GOT3 (cell line): ENCODE measurements around the gene GRP.
"Not testable (repeated sequence)": the region's sequence is repeated elsewhere in the genome, so short reads cannot be mapped to it uniquely, and the experiment has no call there.

Source experiments
- DNase-seq: peaks from one replicate; lab custom pipeline; 2025; ENCODE audit warnings: mixed read lengths; lab: John Stamatoyannopoulos, UW

The GRP gene

GRCh38 chr18:59229191-59229590, 9.2 kb downstream of the GRP start:
- no peak for DNase-seq

GRCh38 chr18:59229701-59230443, 9.9 kb downstream of the GRP start:
- DNase-seq = no peak

GRCh38 chr18:59231114-59231513, 11.2 kb downstream of the GRP start:
- no peak for DNase-seq

- DNase-seq = no peak
These were observed 11.9 kb downstream of the GRP start for GRCh38 chr18:59231877-59232276.

- DNase-seq = no peak
These were observed 12.5 kb downstream of the GRP start for GRCh38 chr18:59232309-59233016.

- no peak for DNase-seq
These were observed 13.1 kb downstream of the GRP start for GRCh38 chr18:59233017-59233410.

- DNase-seq = no peak
These were observed 18.4 kb downstream of the GRP start for GRCh38 chr18:59238385-59238784.

GRCh38 chr18:59239642-59240041, 19.7 kb downstream of the GRP start:
- no peak for DNase-seq

GRCh38 chr18:59242906-59243305, 22.9 kb downstream of the GRP start:
- no peak for DNase-seq

- no peak for DNase-seq
These were observed 26.8 kb downstream of the GRP start for GRCh38 chr18:59246796-59247195.

- no peak for DNase-seq
These were observed 29.3 kb downstream of the GRP start for GRCh38 chr18:59249199-59249774.

- not testable (repeated sequence) for DNase-seq
These were observed 35.5 kb downstream of the GRP start for GRCh38 chr18:59255491-59255890.

GRCh38 chr18:59261842-59262241, 41.9 kb downstream of the GRP start:
- DNase-seq = not testable (repeated sequence)

GRCh38 chr18:59262243-59262642, 42.3 kb downstream of the GRP start:
- DNase-seq = not testable (repeated sequence)

- DNase-seq = no peak
These were observed 43.7 kb downstream of the GRP start for GRCh38 chr18:59263661-59264060.

GRCh38 chr18:59264121-59264571, 44.2 kb downstream of the GRP start:
- no peak for DNase-seq

GRCh38 chr18:59264651-59265245, 44.8 kb downstream of the GRP start:
- no peak for DNase-seq

- no peak for DNase-seq
These were observed 45.5 kb downstream of the GRP start for GRCh38 chr18:59265246-59265973.

GRCh38 chr18:59265974-59266369, 46.0 kb downstream of the GRP start:
- no peak for DNase-seq

- no peak for DNase-seq
These were observed 46.5 kb downstream of the GRP start for GRCh38 chr18:59266459-59266858.

GRCh38 chr18:59266886-59267502, 47.0 kb downstream of the GRP start:
- no peak for DNase-seq
